H1 (cell line): ENCODE results near the gene P2RX6. TPM values are rescaled to one million over a fixed set of nuclear protein-coding genes. Genes with fewer than 3 reads are reported as not detected.

Experiments used
- CTCF ChIA-PET: fragments of 300-600 bp; sonication (Branson Sonifier 250); formaldehyde crosslinking; loops from one replicate; lab custom pipeline; 2021; ENCODE audit not compliant: partially characterized antibody; lab: Charles Lee
- POLR2A ChIA-PET: fragments of 300-600 bp; sonication (Branson Sonifier 250); formaldehyde crosslinking; loops from one replicate; lab custom pipeline; 2021; ENCODE audit warnings: inconsistent platforms; ENCODE audit not compliant: partially characterized antibody; lab: Charles Lee
- DNase-seq, 2 experiments: peaks; one replicate each; pipeline versions ENCODE4 v3.0.0 to v3.0.0-alpha.2; 2010 to 2022; ENCODE audit warnings: low spot score in 2 of 2, low read depth in 1 of 2, mixed read lengths in 1 of 2
- FAIRE-seq: peaks from 2 replicates; lab custom pipeline; 2011; peaks lifted over from hg19 to GRCh38; lab: Jason Lieb, UNC
- H2AFZ ChIP-seq: 2 replicates; pipeline ENCODE4 v1.8.1; 2012; ENCODE audit warnings: low read length, inconsistent platforms
- H2AK5ac ChIP-seq: 2 replicates; pipeline ENCODE4 v1.6.1; 2013; ENCODE audit warnings: low read depth, low read length
- H2BK120ac ChIP-seq: replicated peaks from 2 replicates; pipeline ENCODE3; 2013; ENCODE audit warnings: low read depth, low read length, inconsistent platforms
- H2BK12ac ChIP-seq: 2 replicates; pipeline ENCODE4 v1.6.1; 2013; ENCODE audit warnings: low read depth, low read length
- H2BK15ac ChIP-seq: 2 replicates; pipeline ENCODE4 v1.6.1; 2013; ENCODE audit warnings: low read length
- H2BK20ac ChIP-seq: 2 replicates; pipeline ENCODE4 v1.6.1; 2013; ENCODE audit warnings: low read length
- H2BK5ac ChIP-seq: 2 replicates; pipeline ENCODE4 v1.6.1; 2013; ENCODE audit warnings: low read depth, low read length
- H3K14ac ChIP-seq: 2 replicates; pipeline ENCODE4 v1.6.1; 2013; ENCODE audit warnings: inconsistent platforms; ENCODE audit not compliant: insufficient read length
- H3K18ac ChIP-seq: 2 replicates; pipeline ENCODE4 v1.6.1; 2013; ENCODE audit warnings: low read length; ENCODE audit errors: extremely low read depth
- H3K23ac ChIP-seq: 2 replicates; pipeline ENCODE4 v1.6.1; 2013; ENCODE audit warnings: inconsistent platforms; ENCODE audit not compliant: insufficient read length
- H3K23me2 ChIP-seq: 2 replicates; pipeline ENCODE4 v1.6.1; 2013; ENCODE audit warnings: low read depth, low read length
- H3K27ac ChIP-seq: 2 replicates; pipeline ENCODE4 v1.6.1; 2011; ENCODE audit warnings: low read depth, low read length, inconsistent platforms
- H3K27me3 ChIP-seq, 4 experiments: replicated peaks in 1 of 4; 1 replicate in 1 of 4; 2 replicates in 3 of 4; pipeline versions ENCODE4 v1.6.1 to v1.8.1; 2011 to 2013; ENCODE audit warnings: low read length in 3 of 4, mild to moderate bottlenecking in 3 of 4, inconsistent platforms in 2 of 4, mixed read lengths in 2 of 4, moderate library complexity in 1 of 4; ENCODE audit not compliant: control insufficient read depth in 3 of 4, insufficient read depth in 3 of 4; ENCODE audit errors: extremely low read depth in 1 of 4
- H3K36me3 ChIP-seq, 4 experiments: 2 replicates each; pipeline versions ENCODE4 v1.6.1 to v1.8.1; 2011 to 2013; ENCODE audit warnings: mild to moderate bottlenecking in 4 of 4, low read length in 3 of 4, moderate library complexity in 2 of 4, control low read depth in 1 of 4, inconsistent platforms in 1 of 4; ENCODE audit not compliant: insufficient read depth in 4 of 4, control insufficient read depth in 2 of 4
- H3K4ac ChIP-seq: replicated peaks from 2 replicates; pipeline ENCODE3; 2013; ENCODE audit warnings: low read length, low read depth, mixed read lengths, inconsistent platforms; ENCODE audit not compliant: insufficient read length
- H3K4me1 ChIP-seq, 4 experiments: replicated peaks in 1 of 4; 1 replicate in 1 of 4; 2 replicates in 3 of 4; pipeline versions ENCODE4 v1.6.1 to v1.8.1; 2011 to 2013; ENCODE audit warnings: low read length in 3 of 4, inconsistent platforms in 2 of 4, mixed read lengths in 1 of 4; ENCODE audit not compliant: insufficient read depth in 4 of 4, control insufficient read depth in 3 of 4
- H3K4me2 ChIP-seq, 2 experiments: 2 replicates each; pipeline versions ENCODE4 v1.6.1 to v1.8.1; 2011 to 2013; ENCODE audit warnings: low read depth in 2 of 2, low read length in 2 of 2, control low read depth in 1 of 2, inconsistent platforms in 1 of 2, mild to moderate bottlenecking in 1 of 2; ENCODE audit not compliant: insufficient read depth in 1 of 2
- H3K4me3 ChIP-seq, 4 experiments: fragments of 200-600, 300-600 bp in 1 of 4; sonication (generic), shearing (Covaris generic), sonication (Bioruptor Twin) in 1 of 4; 2 replicates each; pipeline versions ENCODE4 v1.5.1 to v1.8.1; 2011 to 2016; ENCODE audit warnings: low read length in 4 of 4, low read depth in 3 of 4, control low read depth in 2 of 4, inconsistent platforms in 2 of 4, mild to moderate bottlenecking in 2 of 4, mixed read lengths in 1 of 4, moderate library complexity in 1 of 4; ENCODE audit not compliant: insufficient read depth in 2 of 4; ENCODE audit errors: extremely low read depth in 1 of 4
- H3K56ac ChIP-seq: replicated peaks from 2 replicates; pipeline ENCODE3; 2013; ENCODE audit warnings: low read depth, mild to moderate bottlenecking, mixed read lengths, low read length, inconsistent platforms; ENCODE audit not compliant: insufficient read length
- H3K79me1 ChIP-seq: 2 replicates; pipeline ENCODE4 v1.6.1; 2013; ENCODE audit warnings: low read depth, low read length, control low read depth
- H3K79me2 ChIP-seq, 2 experiments: 2 replicates each; pipeline versions ENCODE4 v1.6.1 to v1.8.1; 2012 to 2013; ENCODE audit warnings: low read length in 2 of 2, mild to moderate bottlenecking in 2 of 2, inconsistent platforms in 1 of 2; ENCODE audit not compliant: insufficient read depth in 2 of 2, control insufficient read depth in 1 of 2
- H3K9ac ChIP-seq, 4 experiments: replicated peaks in 1 of 4; 1 replicate in 1 of 4; 2 replicates in 3 of 4; pipeline versions ENCODE4 v1.6.1 to v1.8.1; 2011 to 2013; ENCODE audit warnings: low read depth in 3 of 4, low read length in 3 of 4, control low read depth in 2 of 4, mild to moderate bottlenecking in 2 of 4, moderate library complexity in 2 of 4, inconsistent platforms in 1 of 4; ENCODE audit errors: extremely low read depth in 1 of 4
- H3K9me3 ChIP-seq, 2 experiments: 2 replicates each; pipeline versions ENCODE4 v1.6.1 to v1.8.1; 2012 to 2013; ENCODE audit warnings: mild to moderate bottlenecking in 2 of 2, moderate library complexity in 2 of 2, control low read depth in 1 of 2, inconsistent platforms in 1 of 2, low read depth in 1 of 2, low read length in 1 of 2, mixed read lengths in 1 of 2; ENCODE audit not compliant: insufficient read depth in 2 of 2
- H4K20me1 ChIP-seq, 2 experiments: replicated peaks in 1 of 2; 2 replicates each; pipeline versions ENCODE3 to v1.8.1; 2011 to 2013; ENCODE audit warnings: inconsistent platforms in 2 of 2, low read length in 2 of 2, mild to moderate bottlenecking in 1 of 2; ENCODE audit not compliant: insufficient read depth in 2 of 2, control insufficient read depth in 1 of 2
- H4K5ac ChIP-seq: 2 replicates; pipeline ENCODE4 v1.6.1; 2013; ENCODE audit warnings: low read length, low read depth, mixed read lengths, inconsistent platforms; ENCODE audit not compliant: insufficient read length
- H4K8ac ChIP-seq: 2 replicates; pipeline ENCODE4 v1.8.0; 2013; ENCODE audit warnings: mild to moderate bottlenecking, moderate library complexity, low read length, inconsistent platforms; ENCODE audit not compliant: insufficient read depth; ENCODE audit errors: extremely low read depth
- H4K91ac ChIP-seq: replicated peaks from 2 replicates; pipeline ENCODE3; 2013; ENCODE audit warnings: low read length, mixed read lengths, inconsistent platforms; ENCODE audit not compliant: insufficient read length
- ASH2L ChIP-seq: fragments of 200-600, 300-600 bp; sonication (generic); IDR thresholded peaks from one replicate; pipeline ENCODE4 v1.7.1; 2017; ENCODE audit warnings: low read length
- CTBP2 ChIP-seq: IDR thresholded peaks from 2 replicates; pipeline ENCODE4 v1.7.0; 2011; ENCODE audit warnings: borderline replicate concordance, mild to moderate bottlenecking, moderate library complexity, mixed read lengths, low read length; ENCODE audit not compliant: insufficient read depth, insufficient read length
- FOSL1 ChIP-seq: IDR thresholded peaks from 2 replicates; pipeline ENCODE4 v1.6.1; 2011; ENCODE audit warnings: mild to moderate bottlenecking, low read depth, low read length, moderate library complexity; ENCODE audit not compliant: insufficient read depth
- KDM4A ChIP-seq: IDR thresholded peaks from one replicate; pipeline ENCODE4 v1.7.1; 2012; ENCODE audit warnings: low read depth, mild to moderate bottlenecking, moderate library complexity, low read length, inconsistent platforms; ENCODE audit not compliant: severe bottlenecking
- POLR2A ChIP-seq, 2 experiments: IDR thresholded peaks; 1 replicate in 1 of 2; 2 replicates in 1 of 2; pipeline ENCODE4 v1.6.1; 2011; ENCODE audit warnings: low read depth in 2 of 2, low read length in 2 of 2, mild to moderate bottlenecking in 2 of 2; ENCODE audit errors: control extremely low read depth in 1 of 2
- POLR2AphosphoS5 ChIP-seq: IDR thresholded peaks from 2 replicates; pipeline ENCODE4 v1.6.1; 2011; ENCODE audit warnings: low read depth, low read length
- POU5F1 ChIP-seq: IDR thresholded peaks from 2 replicates; pipeline ENCODE4 v1.6.1; 2011; ENCODE audit warnings: low read depth, mild to moderate bottlenecking, low read length, moderate library complexity
- RAD21 ChIP-seq, 2 experiments: IDR thresholded peaks in 1 of 2; conservative IDR thresholded peaks in 1 of 2; 2 replicates each; pipeline ENCODE4 v1.6.1; 2011; ENCODE audit warnings: low read depth in 2 of 2, low read length in 2 of 2, improper control_type of control experiment in 1 of 2, inconsistent platforms in 1 of 2, mild to moderate bottlenecking in 1 of 2, moderate library complexity in 1 of 2
- RBBP5 ChIP-seq: IDR thresholded peaks from 2 replicates; pipeline ENCODE4 v1.7.1; 2012; ENCODE audit warnings: low read depth, mild to moderate bottlenecking, inconsistent platforms, low read length, moderate library complexity, borderline replicate concordance
- RNF2 ChIP-seq: fragments of 200-900, 300-1000 bp; sonication (generic); IDR thresholded peaks from 2 replicates; pipeline ENCODE4 v1.7.1; 2016; ENCODE audit warnings: borderline replicate concordance, low read depth, mild to moderate bottlenecking, antibody characterized with exemption, low read length; ENCODE audit not compliant: poor library complexity, severe bottlenecking; ENCODE audit errors: missing control alignments
- RXRA ChIP-seq: IDR thresholded peaks from 2 replicates; pipeline ENCODE4 v1.6.1; 2011; ENCODE audit warnings: low read depth, mild to moderate bottlenecking, low read length, moderate library complexity; ENCODE audit not compliant: insufficient read depth
- TCF12 ChIP-seq: IDR thresholded peaks from 2 replicates; pipeline ENCODE4 v1.6.1; 2011; ENCODE audit warnings: low read depth, mild to moderate bottlenecking, low read length
- WGBS, 2 experiments: shearing (Covaris generic) in 1 of 2; methylation state at CpG; one replicate each; pipeline versions ENCODE4 v1.1.6 to v1.1.7; 2013 to 2015; ENCODE audit warnings: low lambda C conversion rate in 2 of 2, mixed read lengths in 2 of 2, inconsistent platforms in 1 of 2, low coverage in 1 of 2, missing lambda C conversion rate in 1 of 2; ENCODE audit not compliant: insufficient replicate concordance in 2 of 2, insufficient coverage in 1 of 2, insufficient read length in 1 of 2; ENCODE audit errors: extremely low coverage in 1 of 2, missing lambda C conversion rate in 1 of 2; 5-methylcytosine and 5-hydroxymethylcytosine counted together
- polyA plus RNA-seq, 7 experiments: library from polyadenylated mRNA; depleted of rRNA in 3 of 7; stranded (reverse) in 5 of 7; unstranded in 2 of 7; fragments of >200 nt in 5 of 7; fragments of 200-250 nt in 2 of 7; gene quantifications; 1 replicate in 5 of 7; 2 replicates in 1 of 7; 4 replicates in 1 of 7; pipeline versions ENCODE4 v1.2.1 to v1.2.3, GENCODE V29; 2011 to 2013; ENCODE audit warnings: missing spikeins in 2 of 7, mixed read lengths in 2 of 7
- total RNA-seq: library from RNA; stranded (reverse); fragmentation: NEBNext Ultra II Directional; extraction: Animal tissue kit (Norgen Biotek cat#: 25700); gene quantifications from 2 replicates; pipeline ENCODE4 v1.2.1, GENCODE V29; 2021

P2RX6 gene
- total and polyA plus RNA-seq, 2 of the 8 experiments (the other 6 are each of a cell fraction or from before 2014, with no cell fraction given), result 0.09 TPM; not detected in 1

- WGBS, 2 experiments, result 88% methylated on average over 21 of the region's 21 CpGs; no CpG with 5 or more reads in 1 of the 2 experiments
- H2BK120ac ChIP-seq, result no peak overlapping the region
- H2BK12ac ChIP-seq, result no peak overlapping the region
- H3K79me1 ChIP-seq, result no peaks in the 10 kb centered on the region
- no peaks in the 10 kb centered on the region for H3K23me2 ChIP-seq
- H3K23ac ChIP-seq, result no peak overlapping the region
- peaks cover 0 to 9% of the 10 kb centered on the region in 2 experiments for H4K20me1 ChIP-seq
- FAIRE-seq, result no peak
- H3K4me3 ChIP-seq, result no peak overlapping the region
- POLR2A ChIA-PET, result no interaction called here
- no peak overlapping the region for H3K27ac ChIP-seq
- H3K79me2 ChIP-seq, result no peaks in the 10 kb centered on the region
- H3K36me3 ChIP-seq, result peaks cover 0 to 10% (median 3%) of the 10 kb centered on the region in 4 experiments; a peak in 4 of 8 replicates
- DNase-seq, result no peak
- CTCF ChIA-PET, result interaction anchor here (1.7 to 2.6 kb wide), 2 partner anchors 10 to 29 kb away, joined by 4 to 9 read pairs; no protein-coding TSS in a partner anchor
- no peak overlapping the region for H2BK20ac ChIP-seq
- H2AFZ ChIP-seq, result no peak overlapping the region
- H3K4me2 ChIP-seq, result no peak overlapping the region
- no peaks in the 10 kb centered on the region; a peak in 1 of 7 replicates for H3K4me1 ChIP-seq
- H3K9ac ChIP-seq, result no peak overlapping the region
- H4K8ac ChIP-seq, result no peak overlapping the region
- H3K14ac ChIP-seq, result no peak overlapping the region
- H3K56ac ChIP-seq, result no peak overlapping the region
- no peak overlapping the region for H3K4ac ChIP-seq
- no peaks in the 10 kb centered on the region for H3K9me3 ChIP-seq
- H2AK5ac ChIP-seq, result no peak overlapping the region
- H2BK15ac ChIP-seq, result no peak overlapping the region
- H4K91ac ChIP-seq, result no peak overlapping the region
- no peaks in the 10 kb centered on the region for H3K27me3 ChIP-seq
- H2BK5ac ChIP-seq, result no peak overlapping the region
- H3K18ac ChIP-seq, result no peak overlapping the region
- no peak overlapping the region for H4K5ac ChIP-seq
- TF ChIP-seq POU5F1 (no peak), FOSL1 (no peak), ASH2L (no peak), RNF2 (no peak), RBBP5 (no peak), RXRA (no peak), TCF12 (no peak), CTBP2 (no peak), RAD21 (IDR thresholded peaks at IDR 0.05 in 1 of 2, conservative IDR thresholded peaks at IDR 0.05 in 1 of 2; ENCODE audit: low read depth in 2 of 2, low read length in 2 of 2) (no peak), KDM4A (no peak), POLR2AphosphoS5 (no peak), POLR2A (IDR thresholded peaks at IDR 0.05; ENCODE audit: control extremely low read depth in 1 of 2, low read depth in 2 of 2, low read length in 2 of 2) (no peak)
These were observed 22.3 kb upstream of the P2RX6 start for GRCh38 chr22:20992456-20993303.
